ENCODE data around the gene RNASE13.
"Not testable (repeated sequence)": the region's sequence is repeated elsewhere in the genome, so short reads cannot be mapped to it uniquely, and the experiment has no call there.

RNASE13 gene

GRCh38 chr14:21009721-21010120 lies 24.9 kb downstream of the RNASE13 start:
- H3K9ac ChIP-seq (ENCODE audit: low read depth in 1 of 2, low read length in 2 of 2) = not testable (repeated sequence)

DNA sequence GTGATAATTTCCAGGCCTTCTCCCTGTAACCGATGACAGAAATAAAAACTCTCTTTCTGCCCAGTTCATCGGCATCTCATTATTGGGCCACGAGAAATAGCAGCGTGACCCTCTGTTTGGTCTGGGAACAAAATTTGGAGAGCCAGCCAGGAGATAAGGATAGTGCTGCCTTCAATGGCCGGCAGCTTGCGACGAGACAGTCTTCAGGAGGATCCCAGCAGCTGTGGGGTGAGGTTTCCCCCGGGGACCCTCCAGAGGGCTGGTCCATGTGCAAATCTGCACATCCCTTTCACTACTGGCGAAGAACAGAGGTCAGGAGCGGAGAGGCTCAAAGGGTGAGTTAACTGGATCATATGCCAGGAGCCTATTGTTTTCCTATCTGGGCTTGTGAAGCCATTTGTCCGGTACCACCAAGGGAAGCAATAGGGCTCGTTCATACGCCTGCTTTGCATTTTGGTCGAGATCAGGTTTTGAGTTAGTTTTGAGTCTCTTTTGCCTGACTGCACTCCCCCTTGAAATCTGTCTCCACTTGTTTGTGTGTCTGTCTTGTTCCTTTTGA lies 30.7 kb downstream of the RNASE13 start:
- no peak overlapping the region for H3K27ac ChIP-seq (ENCODE audit: low read depth, low read length)
- no peak overlapping the region for H3K4me3 ChIP-seq (ENCODE audit: low read depth in 1 of 2, low read length in 2 of 2)
- no peaks in the 10 kb centered on the region for H3K27me3 ChIP-seq (ENCODE audit: control insufficient read depth in 1 of 2, insufficient read depth in 2 of 2, low read length in 2 of 2)
- H3K4me1 ChIP-seq (ENCODE audit: control insufficient read depth in 1 of 2, insufficient read depth in 2 of 2, low read length in 2 of 2) = peaks cover 0 to 12% of the 10 kb centered on the region in 2 donors
- H3K9me3 ChIP-seq (ENCODE audit: control insufficient read depth in 1 of 2, low read length in 2 of 2) = no peaks in the 10 kb centered on the region
- no peak overlapping the region for H3K9ac ChIP-seq (ENCODE audit: low read depth in 1 of 2, low read length in 2 of 2)
- no peaks in the 10 kb centered on the region for H3K36me3 ChIP-seq (ENCODE audit: control insufficient read depth in 1 of 2, insufficient read depth in 2 of 2, low read length in 2 of 2)

More at GRCh38 chr14:21009721-21010120, 24.9 kb downstream of the RNASE13 start:
- H3K4me3 ChIP-seq (ENCODE audit: low read depth in 1 of 2, low read length in 2 of 2); H3K4me1 ChIP-seq (ENCODE audit: control insufficient read depth in 1 of 2, insufficient read depth in 2 of 2, low read length in 2 of 2); H3K27me3 ChIP-seq (ENCODE audit: control insufficient read depth in 1 of 2, insufficient read depth in 2 of 2, low read length in 2 of 2); H3K27ac ChIP-seq (ENCODE audit: low read depth, low read length); H3K9me3 ChIP-seq (ENCODE audit: control insufficient read depth in 1 of 2, low read length in 2 of 2); H3K36me3 ChIP-seq (ENCODE audit: control insufficient read depth in 1 of 2, insufficient read depth in 2 of 2, low read length in 2 of 2): not testable (repeated sequence)

DNA sequence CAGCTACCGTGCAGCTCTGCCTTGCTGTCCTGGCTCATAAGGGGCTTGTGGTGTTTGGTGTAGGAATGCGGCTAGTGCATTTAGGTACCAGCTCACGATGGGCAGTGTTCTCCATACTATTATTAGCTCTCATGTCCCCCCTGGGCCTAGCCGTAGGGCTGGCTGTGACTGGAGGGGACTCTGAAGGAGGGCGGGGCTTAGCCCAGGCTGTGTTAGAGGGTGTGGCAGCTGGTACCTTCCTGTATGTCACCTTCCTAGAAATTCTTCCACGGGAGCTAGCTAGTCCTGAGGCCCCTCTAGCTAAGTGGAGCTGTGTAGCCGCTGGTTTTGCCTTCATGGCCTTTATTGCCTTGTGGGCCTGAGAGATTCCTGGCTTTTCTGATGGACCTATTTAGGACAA lies 33.4 kb downstream of the RNASE13 start:
- Histone ChIP-seq H3K27me3 (ENCODE audit: control insufficient read depth in 1 of 2, insufficient read depth in 2 of 2, low read length in 2 of 2) (no peaks in the 10 kb centered on the region), H3K36me3 (ENCODE audit: control insufficient read depth in 1 of 2, insufficient read depth in 2 of 2, low read length in 2 of 2) (peaks cover 5 to 14% of the 10 kb centered on the region in 2 donors), H3K9me3 (ENCODE audit: control insufficient read depth in 1 of 2, low read length in 2 of 2) (no peaks in the 10 kb centered on the region), H3K4me1 (ENCODE audit: control insufficient read depth in 1 of 2, insufficient read depth in 2 of 2, low read length in 2 of 2) (peaks cover 0 to 18% of the 10 kb centered on the region in 2 donors), H3K4me3 (ENCODE audit: low read depth in 1 of 2, low read length in 2 of 2) (no peak overlapping the region), H3K9ac (ENCODE audit: low read depth in 1 of 2, low read length in 2 of 2) (no peak overlapping the region), H3K27ac (ENCODE audit: low read depth, low read length) (no peak overlapping the region)

DNA sequence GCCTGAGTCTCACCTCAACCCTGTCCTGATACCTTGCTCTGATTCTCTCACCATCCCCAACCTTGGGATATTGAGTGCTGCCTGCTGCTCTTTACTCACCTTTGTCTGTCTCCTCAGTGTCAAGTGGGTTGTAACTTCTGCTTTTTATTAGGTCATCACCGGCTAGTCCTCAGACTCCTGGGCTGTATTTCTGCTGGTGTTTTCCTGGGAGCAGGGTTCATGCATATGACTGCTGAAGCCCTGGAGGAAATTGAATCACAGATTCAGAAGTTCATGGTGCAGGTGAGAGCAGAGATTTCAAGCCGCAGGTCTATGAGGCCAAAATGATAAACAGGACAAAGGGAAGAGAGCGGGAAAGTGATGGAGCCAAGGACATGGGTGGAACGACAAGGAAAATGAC lies 35.0 kb downstream of the RNASE13 start:
- no peak overlapping the region for H3K4me3 ChIP-seq (ENCODE audit: low read depth in 1 of 2, low read length in 2 of 2)
- no peaks in the 10 kb centered on the region for H3K27me3 ChIP-seq (ENCODE audit: control insufficient read depth in 1 of 2, insufficient read depth in 2 of 2, low read length in 2 of 2)
- H3K36me3 ChIP-seq (ENCODE audit: control insufficient read depth in 1 of 2, insufficient read depth in 2 of 2, low read length in 2 of 2) = peaks cover 12 to 30% of the 10 kb centered on the region in 2 donors
- peaks cover 0 to 24% of the 10 kb centered on the region in 2 donors for H3K4me1 ChIP-seq (ENCODE audit: control insufficient read depth in 1 of 2, insufficient read depth in 2 of 2, low read length in 2 of 2)
- no peaks in the 10 kb centered on the region for H3K9me3 ChIP-seq (ENCODE audit: control insufficient read depth in 1 of 2, low read length in 2 of 2)
- H3K9ac ChIP-seq (ENCODE audit: low read depth in 1 of 2, low read length in 2 of 2) = no peak overlapping the region
- no peak overlapping the region for H3K27ac ChIP-seq (ENCODE audit: low read depth, low read length)

DNA sequence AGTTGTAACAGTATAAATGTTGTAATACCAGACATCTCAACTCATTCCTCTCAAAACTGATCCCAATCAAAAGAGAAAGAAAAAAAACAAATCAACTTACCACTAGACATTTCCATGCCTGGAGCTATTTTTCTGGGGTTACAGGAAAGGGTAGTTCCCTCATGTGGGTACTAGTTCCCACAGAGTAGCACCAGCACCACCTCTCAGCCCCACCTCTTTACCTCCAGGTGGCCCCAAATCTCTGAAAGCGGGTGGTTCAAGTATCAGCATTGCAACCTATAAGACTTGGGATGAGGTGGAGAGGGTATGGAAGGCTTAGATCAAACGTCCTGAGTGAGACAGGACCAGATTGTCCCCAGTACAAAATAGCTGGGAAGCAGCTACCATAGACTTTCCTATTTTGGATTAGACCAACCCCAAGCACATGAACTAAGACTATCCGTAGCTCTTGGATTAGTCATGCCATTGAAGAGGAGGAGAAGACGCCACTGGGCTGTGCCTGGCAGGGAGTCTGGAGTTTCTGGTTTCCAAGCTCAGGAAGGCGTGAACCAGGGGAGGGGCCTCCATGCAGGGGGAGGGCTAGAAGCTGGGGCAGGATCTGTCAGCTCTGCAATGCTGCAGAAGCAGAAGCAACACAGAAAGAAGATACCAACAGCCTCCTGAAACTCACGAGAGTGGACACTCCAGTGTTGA lies 35.8 kb downstream of the RNASE13 start, which contains the start of gene SLC39A2:
Gene SLC39A2, plus strand, starts transcription at position 620 of the 693 bp plus-strand sequence. CDS start 154 bp downstream, outside the sequence.
- Histone ChIP-seq H3K4me3 (ENCODE audit: low read depth in 1 of 2, low read length in 2 of 2) (no peak within 1 kb of the TSS), H3K36me3 (ENCODE audit: control insufficient read depth in 1 of 2, insufficient read depth in 2 of 2, low read length in 2 of 2) (peaks cover 12 to 38% of the 10 kb centered on the region in 2 donors), H3K9ac (ENCODE audit: low read depth in 1 of 2, low read length in 2 of 2) (no peak within 1 kb of the TSS), H3K9me3 (ENCODE audit: control insufficient read depth in 1 of 2, low read length in 2 of 2) (no peaks in the 10 kb centered on the region), H3K27ac (ENCODE audit: low read depth, low read length) (no peak within 1 kb of the TSS), H3K4me1 (ENCODE audit: control insufficient read depth in 1 of 2, insufficient read depth in 2 of 2, low read length in 2 of 2) (peaks cover 0 to 24% of the 10 kb centered on the region in 2 donors), H3K27me3 (ENCODE audit: control insufficient read depth in 1 of 2, insufficient read depth in 2 of 2, low read length in 2 of 2) (no peaks in the 10 kb centered on the region)

GRCh38 chr14:20998139-20998538 lies 36.5 kb downstream of the RNASE13 start:
- no peaks in the 10 kb centered on the region for H3K27me3 ChIP-seq (ENCODE audit: control insufficient read depth in 1 of 2, insufficient read depth in 2 of 2, low read length in 2 of 2)
- no peak overlapping the region for H3K9ac ChIP-seq (ENCODE audit: low read depth in 1 of 2, low read length in 2 of 2)
- peaks cover 0 to 24% of the 10 kb centered on the region in 2 donors for H3K4me1 ChIP-seq (ENCODE audit: control insufficient read depth in 1 of 2, insufficient read depth in 2 of 2, low read length in 2 of 2)
- no peaks in the 10 kb centered on the region for H3K9me3 ChIP-seq (ENCODE audit: control insufficient read depth in 1 of 2, low read length in 2 of 2)
- H3K4me3 ChIP-seq (ENCODE audit: low read depth in 1 of 2, low read length in 2 of 2) = no peak overlapping the region
- H3K36me3 ChIP-seq (ENCODE audit: control insufficient read depth in 1 of 2, insufficient read depth in 2 of 2, low read length in 2 of 2) = peaks cover 12 to 43% of the 10 kb centered on the region in 2 donors
- no peak overlapping the region for H3K27ac ChIP-seq (ENCODE audit: low read depth, low read length)

DNA sequence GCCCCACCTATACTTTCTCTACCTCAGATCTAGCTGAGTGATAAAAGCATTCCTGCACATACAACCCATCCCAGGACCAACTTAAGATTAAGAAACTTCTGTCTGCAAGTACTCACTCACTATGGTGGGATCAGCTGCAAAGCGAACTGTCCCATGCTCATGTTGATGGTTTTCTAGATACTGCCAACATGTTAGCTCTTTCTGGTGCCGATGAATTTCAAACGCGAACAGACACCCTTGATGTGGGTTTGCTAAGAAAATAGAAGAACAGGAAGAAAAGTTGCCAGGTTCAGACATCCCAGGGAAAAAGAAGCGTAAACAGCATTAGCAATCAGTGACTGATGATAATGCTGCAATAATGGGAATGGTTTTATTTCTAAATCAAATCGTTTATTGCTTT lies 37.0 kb downstream of the RNASE13 start:
- peaks cover 0 to 19% of the 10 kb centered on the region in 2 donors for H3K4me1 ChIP-seq (ENCODE audit: control insufficient read depth in 1 of 2, insufficient read depth in 2 of 2, low read length in 2 of 2)
- H3K36me3 ChIP-seq (ENCODE audit: control insufficient read depth in 1 of 2, insufficient read depth in 2 of 2, low read length in 2 of 2) = peaks cover 18 to 48% of the 10 kb centered on the region in 2 donors
- no peak overlapping the region for H3K9ac ChIP-seq (ENCODE audit: low read depth in 1 of 2, low read length in 2 of 2)
- no peak overlapping the region for H3K27ac ChIP-seq (ENCODE audit: low read depth, low read length)
- H3K9me3 ChIP-seq (ENCODE audit: control insufficient read depth in 1 of 2, low read length in 2 of 2) = no peaks in the 10 kb centered on the region
- H3K4me3 ChIP-seq (ENCODE audit: low read depth in 1 of 2, low read length in 2 of 2) = no peak overlapping the region
- H3K27me3 ChIP-seq (ENCODE audit: control insufficient read depth in 1 of 2, insufficient read depth in 2 of 2, low read length in 2 of 2) = no peaks in the 10 kb centered on the region

- Histone ChIP-seq H3K4me3 (ENCODE audit: low read depth in 1 of 2, low read length in 2 of 2) (no peak overlapping the region), H3K27ac (ENCODE audit: low read depth, low read length) (no peak overlapping the region), H3K27me3 (ENCODE audit: control insufficient read depth in 1 of 2, insufficient read depth in 2 of 2, low read length in 2 of 2) (no peaks in the 10 kb centered on the region), H3K4me1 (ENCODE audit: control insufficient read depth in 1 of 2, insufficient read depth in 2 of 2, low read length in 2 of 2) (peaks cover 0 to 19% of the 10 kb centered on the region in 2 donors), H3K36me3 (ENCODE audit: control insufficient read depth in 1 of 2, insufficient read depth in 2 of 2, low read length in 2 of 2) (peaks cover 19 to 53% of the 10 kb centered on the region in 2 donors), H3K9me3 (ENCODE audit: control insufficient read depth in 1 of 2, low read length in 2 of 2) (no peaks in the 10 kb centered on the region), H3K9ac (ENCODE audit: low read depth in 1 of 2, low read length in 2 of 2) (no peak overlapping the region)
Observed at GRCh38 chr14:20997115-20997514, 37.5 kb downstream of the RNASE13 start.

GRCh38 chr14:20996521-20996920 lies 38.1 kb downstream of the RNASE13 start:
- Histone ChIP-seq H3K4me3 (ENCODE audit: low read depth in 1 of 2, low read length in 2 of 2) (no peak overlapping the region), H3K4me1 (ENCODE audit: control insufficient read depth in 1 of 2, insufficient read depth in 2 of 2, low read length in 2 of 2) (peaks cover 2 to 19% of the 10 kb centered on the region in 2 donors), H3K27me3 (ENCODE audit: control insufficient read depth in 1 of 2, insufficient read depth in 2 of 2, low read length in 2 of 2) (no peaks in the 10 kb centered on the region), H3K36me3 (ENCODE audit: control insufficient read depth in 1 of 2, insufficient read depth in 2 of 2, low read length in 2 of 2) (peaks cover 19 to 53% of the 10 kb centered on the region in 2 donors), H3K9me3 (ENCODE audit: control insufficient read depth in 1 of 2, low read length in 2 of 2) (no peaks in the 10 kb centered on the region), H3K9ac (ENCODE audit: low read depth in 1 of 2, low read length in 2 of 2) (no peak overlapping the region), H3K27ac (ENCODE audit: low read depth, low read length) (no peak overlapping the region)

DNA sequence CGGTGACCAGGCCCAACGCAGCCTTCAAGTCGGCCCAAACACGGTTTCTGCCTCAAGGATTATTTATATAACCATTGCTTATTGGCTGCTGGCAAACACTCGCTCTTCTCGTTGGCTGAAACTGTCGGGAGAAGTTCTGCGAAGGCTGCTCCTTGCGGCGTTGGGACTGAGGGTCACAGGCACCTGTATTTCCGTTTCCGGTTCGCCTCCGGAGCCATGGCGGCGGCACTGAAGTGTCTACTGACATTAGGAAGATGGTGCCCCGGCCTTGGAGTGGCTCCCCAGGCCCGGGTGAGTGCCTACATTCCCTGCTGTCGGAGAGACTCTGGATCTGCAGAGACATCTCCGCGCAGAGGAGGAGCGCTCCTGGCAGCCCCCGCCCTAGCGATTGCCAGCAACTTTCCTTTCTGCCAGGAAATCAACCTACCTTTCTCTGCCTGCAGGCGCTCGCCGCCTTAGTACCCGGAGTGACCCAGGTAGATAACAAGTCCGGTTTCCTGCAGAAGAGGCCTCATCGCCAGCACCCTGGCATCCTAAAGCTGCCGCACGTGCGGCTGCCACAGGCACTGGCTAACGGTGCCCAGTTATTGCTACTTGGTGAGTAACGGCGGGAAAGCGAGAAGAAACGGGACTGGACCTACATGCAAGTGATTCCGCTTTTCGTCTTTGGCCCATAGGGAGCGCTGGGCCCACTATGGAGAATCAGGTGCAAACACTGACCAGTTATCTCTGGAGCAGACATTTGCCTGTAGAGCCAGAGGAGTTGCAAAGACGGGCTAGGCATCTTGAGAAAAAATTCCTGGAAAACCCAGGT lies 44.6 kb downstream of the RNASE13 start, which contains the start of gene METTL17:
Gene METTL17, plus strand, starts transcription at position 194 of the 814 bp plus-strand sequence. Its CDS starts 23 bp downstream, at position 217.
- Histone ChIP-seq H3K4me3 (ENCODE audit: low read depth in 1 of 2, low read length in 2 of 2) (peak within 1 kb of the TSS; percentile 99 to 100), H3K9me3 (ENCODE audit: control insufficient read depth in 1 of 2, low read length in 2 of 2) (no peaks in the 10 kb centered on the region), H3K27me3 (ENCODE audit: control insufficient read depth in 1 of 2, insufficient read depth in 2 of 2, low read length in 2 of 2) (no peaks in the 10 kb centered on the region), H3K4me1 (ENCODE audit: control insufficient read depth in 1 of 2, insufficient read depth in 2 of 2, low read length in 2 of 2) (peaks cover 24 to 26% of the 10 kb centered on the region in 2 donors), H3K27ac (ENCODE audit: low read depth, low read length) (peak within 1 kb of the TSS; percentile 69), H3K9ac (ENCODE audit: low read depth in 1 of 2, low read length in 2 of 2) (peak within 1 kb of the TSS; percentile 75 to 90), H3K36me3 (ENCODE audit: control insufficient read depth in 1 of 2, insufficient read depth in 2 of 2, low read length in 2 of 2) (peaks cover 7 to 26% of the 10 kb centered on the region in 2 donors)

Data from duodenal mucosa (tissue), 2 donors.